GM19328 (cell line): ENCODE results near the gene FAM53A.
"Not testable (repeated sequence)": the region's sequence is repeated elsewhere in the genome, so short reads cannot be mapped to it uniquely, and the experiment has no call there.

ENCODE experiments used
- ATAC-seq: cut with Tn5 transposase; IDR thresholded peaks from one replicate; pipeline ENCODE4 v1.9.1; 2021; ENCODE audit warnings: mild to moderate bottlenecking, moderate library complexity; ENCODE audit not compliant: unreplicated experiment

FAM53A gene

GRCh38 chr4:1608821-1609500 is 75.2 kb downstream of the FAM53A start:
- no peak for ATAC-seq

GRCh38 chr4:1608196-1608820 is 75.8 kb downstream of the FAM53A start:
- ATAC-seq, result no peak

- ATAC-seq, result not testable (repeated sequence)
Observed at GRCh38 chr4:1607436-1608195, 76.5 kb downstream of the FAM53A start.

- ATAC-seq, result no peak
Observed at GRCh38 chr4:1604706-1605205, 79.4 kb downstream of the FAM53A start.

- no peak for ATAC-seq
Observed at GRCh38 chr4:1604181-1604705, 79.9 kb downstream of the FAM53A start.

GRCh38 chr4:1603413-1604135 is 80.5 kb downstream of the FAM53A start:
- ATAC-seq, result no peak

- ATAC-seq, result no peak
Observed at GRCh38 chr4:1602655-1603412, 81.3 kb downstream of the FAM53A start.

GRCh38 chr4:1601852-1602654 is 82.1 kb downstream of the FAM53A start:
- ATAC-seq, result no peak

GRCh38 chr4:1601533-1601835 is 82.6 kb downstream of the FAM53A start:
- no peak for ATAC-seq

GRCh38 chr4:1600811-1601532 is 83.1 kb downstream of the FAM53A start:
- no peak for ATAC-seq

GRCh38 chr4:1600211-1600780 is 83.8 kb downstream of the FAM53A start:
- ATAC-seq, result no peak

- no peak for ATAC-seq
Observed at GRCh38 chr4:1599491-1600210, 84.5 kb downstream of the FAM53A start.

- no peak for ATAC-seq
Observed at GRCh38 chr4:1599026-1599481, 85.1 kb downstream of the FAM53A start.

- ATAC-seq, result no peak
Observed at GRCh38 chr4:1598206-1599025, 85.7 kb downstream of the FAM53A start.

- ATAC-seq, result no peak
Observed at GRCh38 chr4:1597021-1597931, 86.8 kb downstream of the FAM53A start.

GRCh38 chr4:1596393-1596792 is 87.7 kb downstream of the FAM53A start:
- ATAC-seq, result no peak
